SK-N-SH (cell line): ENCODE data around the gene GNG10. TPM values are rescaled to one million over a fixed set of nuclear protein-coding genes. Genes with fewer than 3 reads are reported as not detected.

ENCODE experiments used
- CTCF ChIA-PET: fragments of 300-600, 350-600 bp; formaldehyde crosslinking; extraction: SDS; loops from one replicate; lab custom pipeline; 2021; lab: Yijun Ruan, JAX
- POLR2A ChIA-PET: fragments of 350-600 bp; sonication (Branson Sonifier 250); formaldehyde crosslinking; extraction: SDS; loops from one replicate; lab custom pipeline; 2020; ENCODE audit warnings: antibody characterized with exemption, inconsistent platforms; lab: Yijun Ruan, JAX
- DNase-seq: peaks from one replicate; pipeline ENCODE4 v3.0.0; 2012
- H2AFZ ChIP-seq: fragments of 200-600 bp; sonication (generic); 2 replicates; pipeline ENCODE4 v1.8.1; 2016; ENCODE audit warnings: antibody characterized with exemption, mild to moderate bottlenecking, low read depth
- H3F3A ChIP-seq: fragments of 200-600 bp; sonication (generic); replicated peaks from 2 replicates; pipeline ENCODE3; 2016; ENCODE audit warnings: antibody characterized with exemption, mild to moderate bottlenecking; ENCODE audit not compliant: insufficient read depth
- H3K27ac ChIP-seq, 2 experiments: fragments of 200-500 bp in 1 of 2; fragments of 200-600 bp in 1 of 2; sonication (Bioruptor generic) in 1 of 2; sonication (generic), shearing (Covaris generic) in 1 of 2; 2 replicates each; pipeline versions ENCODE4 v1.5.1 to v1.6.1; 2014 to 2016; ENCODE audit warnings: low read depth in 2 of 2, inconsistent platforms in 1 of 2, low read length in 1 of 2, mild to moderate bottlenecking in 1 of 2, mixed read lengths in 1 of 2
- H3K27me3 ChIP-seq: fragments of 200-600 bp; sonication (generic), shearing (Covaris generic); 2 replicates; pipeline ENCODE4 v1.6.1; 2016; ENCODE audit warnings: mixed run types; ENCODE audit not compliant: insufficient read depth
- H3K36me3 ChIP-seq, 2 experiments: fragments of 200-500 bp in 1 of 2; fragments of 200-600 bp in 1 of 2; sonication (Bioruptor generic) in 1 of 2; sonication (generic) in 1 of 2; replicated peaks in 1 of 2; 2 replicates each; pipeline versions ENCODE3 to v1.5.1; 2014 to 2016; ENCODE audit warnings: low read length in 1 of 2, mild to moderate bottlenecking in 1 of 2; ENCODE audit not compliant: insufficient read depth in 2 of 2, control insufficient read depth in 1 of 2
- H3K4me1 ChIP-seq, 2 experiments: fragments of 200-500 bp in 1 of 2; fragments of 200-600 bp in 1 of 2; sonication (Bioruptor generic) in 1 of 2; sonication (generic), shearing (Covaris generic) in 1 of 2; 2 replicates each; pipeline versions ENCODE4 v1.5.1 to v1.6.1; 2014 to 2016; ENCODE audit warnings: low read depth in 1 of 2, low read length in 1 of 2, mixed run types in 1 of 2; ENCODE audit not compliant: insufficient read depth in 2 of 2, control insufficient read depth in 1 of 2
- H3K4me2 ChIP-seq: fragments of 200-600 bp; sonication (generic), shearing (Covaris generic); 2 replicates; pipeline ENCODE4 v1.6.1; 2017; ENCODE audit warnings: mixed run types
- H3K4me3 ChIP-seq, 2 experiments: fragments of 200-500 bp in 1 of 2; fragments of 200-600 bp in 1 of 2; sonication (Bioruptor generic) in 1 of 2; sonication (generic), shearing (Covaris generic) in 1 of 2; 2 replicates each; pipeline versions ENCODE4 v1.5.1 to v1.8.1; 2014 to 2016; ENCODE audit warnings: low read depth in 2 of 2, inconsistent platforms in 1 of 2, low read length in 1 of 2, mild to moderate bottlenecking in 1 of 2, mixed read lengths in 1 of 2, moderate library complexity in 1 of 2
- H3K79me2 ChIP-seq: fragments of 200-600 bp; sonication (generic); 2 replicates; pipeline ENCODE4 v1.8.1; 2017; ENCODE audit warnings: mild to moderate bottlenecking; ENCODE audit not compliant: insufficient read depth
- H3K9ac ChIP-seq: fragments of 200-600 bp; sonication (generic); 2 replicates; pipeline ENCODE4 v1.6.1; 2017; ENCODE audit warnings: mixed run types
- H3K9me2 ChIP-seq: fragments of 200-600 bp; sonication (generic); 2 replicates; pipeline ENCODE4 v1.6.1; 2017; ENCODE audit warnings: mixed run types
- H3K9me3 ChIP-seq: fragments of 200-600 bp; sonication (generic); 2 replicates; pipeline ENCODE4 v1.6.1; 2017; ENCODE audit warnings: mixed run types, mild to moderate bottlenecking, moderate library complexity
- H4K20me1 ChIP-seq: fragments of 200-600 bp; sonication (generic); 2 replicates; pipeline ENCODE4 v1.6.1; 2017; ENCODE audit warnings: mild to moderate bottlenecking, mixed run types; ENCODE audit not compliant: insufficient read depth
- ELF1 ChIP-seq: IDR thresholded peaks from 2 replicates; pipeline ENCODE4 v1.4.0; 2012
- EP300 ChIP-seq, 2 experiments: IDR thresholded peaks; 2 replicates each; pipeline versions ENCODE4 v1.4.0 to v1.6.1; 2012; ENCODE audit warnings: borderline replicate concordance in 1 of 2, low read depth in 1 of 2, low read length in 1 of 2
- EZH2phosphoT487 ChIP-seq: fragments of 200-600 bp; sonication (generic); IDR thresholded peaks from 2 replicates; pipeline ENCODE4 v1.6.1; 2017; ENCODE audit warnings: low read depth, mixed run types, mild to moderate bottlenecking, antibody characterized with exemption, moderate library complexity, borderline replicate concordance
- FOSL2 ChIP-seq: IDR thresholded peaks from 2 replicates; pipeline ENCODE4 v1.4.0; 2012; ENCODE audit warnings: low read depth, mild to moderate bottlenecking, moderate library complexity, borderline replicate concordance
- FOXJ3 ChIP-seq: sonication (generic); formaldehyde crosslinking; IDR thresholded peaks from 2 replicates; pipeline ENCODE4 v1.5.1; 2020; ENCODE audit warnings: mild to moderate bottlenecking, missing genetic modification reagents
- FOXM1 ChIP-seq: IDR thresholded peaks from 2 replicates; pipeline ENCODE4 v1.4.0; 2012; ENCODE audit warnings: low read depth, mild to moderate bottlenecking
- GABPA ChIP-seq: IDR thresholded peaks from 2 replicates; pipeline ENCODE4 v1.4.0; 2012; ENCODE audit warnings: low read depth, mild to moderate bottlenecking
- MAX ChIP-seq: IDR thresholded peaks from 2 replicates; pipeline ENCODE4 v1.4.0; 2012; ENCODE audit warnings: low read depth
- MXI1 ChIP-seq: IDR thresholded peaks from 2 replicates; pipeline ENCODE4 v1.6.1; 2012; ENCODE audit warnings: mild to moderate bottlenecking, low read depth, low read length, improper control_type of control experiment
- NFIC ChIP-seq: IDR thresholded peaks from 2 replicates; pipeline ENCODE4 v1.4.0; 2012; ENCODE audit warnings: borderline replicate concordance
- NRF1 ChIP-seq: IDR thresholded peaks from 2 replicates; pipeline ENCODE4 v1.6.1; 2012; ENCODE audit warnings: low read depth, mild to moderate bottlenecking, low read length
- POLR2AphosphoS5 ChIP-seq: IDR thresholded peaks from 2 replicates; pipeline ENCODE4 v1.6.1; 2012; ENCODE audit warnings: low read depth, low read length
- RAD21 ChIP-seq: IDR thresholded peaks from 2 replicates; pipeline ENCODE4 v1.6.1; 2012; ENCODE audit warnings: mild to moderate bottlenecking, low read length
- RCOR1 ChIP-seq: fragments of 150-350 bp; IDR thresholded peaks from 2 replicates; pipeline ENCODE4 v1.6.1; 2017; ENCODE audit warnings: antibody characterized with exemption, low read length
- RXRA ChIP-seq: IDR thresholded peaks from 2 replicates; pipeline ENCODE4 v1.4.0; 2012; ENCODE audit warnings: low read depth, mild to moderate bottlenecking, borderline replicate concordance
- SIN3A ChIP-seq: IDR thresholded peaks from 2 replicates; pipeline ENCODE4 v1.6.1; 2012; ENCODE audit warnings: low read depth, mild to moderate bottlenecking, low read length, moderate library complexity, borderline replicate concordance
- SMC3 ChIP-seq: IDR thresholded peaks from 2 replicates; pipeline ENCODE4 v1.6.1; 2012; ENCODE audit warnings: low read depth, low read length, improper control_type of control experiment
- TAF1 ChIP-seq: IDR thresholded peaks from 2 replicates; pipeline ENCODE4 v1.6.1; 2012; ENCODE audit warnings: low read depth, mild to moderate bottlenecking, low read length, moderate library complexity, borderline replicate concordance
- USF1 ChIP-seq: IDR thresholded peaks from 2 replicates; pipeline ENCODE4 v1.4.0; 2012; ENCODE audit warnings: low read depth, borderline replicate concordance
- YY1 ChIP-seq: IDR thresholded peaks from 2 replicates; pipeline ENCODE4 v1.4.0; 2012; ENCODE audit warnings: low read depth, mild to moderate bottlenecking
- WGBS: methylation state at CpG from one replicate; pipeline ENCODE4 v1.1.6; 2017; ENCODE audit warnings: low lambda C conversion rate; 5-methylcytosine and 5-hydroxymethylcytosine counted together
- polyA plus RNA-seq, 3 experiments: library from polyadenylated mRNA; depleted of rRNA; stranded (reverse); fragments of >200 nt; gene quantifications; 2 replicates each; pipeline ENCODE4 v1.2.3, GENCODE V29; 2012
- TF ChIP-seq, protein P1 (sequence below): fragments of 200-600 bp; sonication (generic); IDR thresholded peaks from 2 replicates; pipeline ENCODE4 v1.6.1; 2017; ENCODE audit warnings: antibody characterized with exemption, mild to moderate bottlenecking, moderate library complexity
- TF ChIP-seq, protein P2 (sequence below): IDR thresholded peaks from 2 replicates; pipeline ENCODE4 v1.4.0; 2012; ENCODE audit warnings: low read depth, borderline replicate concordance
- TF ChIP-seq, protein P3 (sequence below): fragments of 150-350 bp; IDR thresholded peaks from 2 replicates; pipeline ENCODE4 v1.6.1; 2017; ENCODE audit warnings: antibody characterized with exemption, low read length, low read depth, borderline replicate concordance

Gene GNG10
- polyA plus RNA-seq, 1 of the 3 experiments (the other 2 are of a cell fraction), result 57.7 TPM

DNA sequence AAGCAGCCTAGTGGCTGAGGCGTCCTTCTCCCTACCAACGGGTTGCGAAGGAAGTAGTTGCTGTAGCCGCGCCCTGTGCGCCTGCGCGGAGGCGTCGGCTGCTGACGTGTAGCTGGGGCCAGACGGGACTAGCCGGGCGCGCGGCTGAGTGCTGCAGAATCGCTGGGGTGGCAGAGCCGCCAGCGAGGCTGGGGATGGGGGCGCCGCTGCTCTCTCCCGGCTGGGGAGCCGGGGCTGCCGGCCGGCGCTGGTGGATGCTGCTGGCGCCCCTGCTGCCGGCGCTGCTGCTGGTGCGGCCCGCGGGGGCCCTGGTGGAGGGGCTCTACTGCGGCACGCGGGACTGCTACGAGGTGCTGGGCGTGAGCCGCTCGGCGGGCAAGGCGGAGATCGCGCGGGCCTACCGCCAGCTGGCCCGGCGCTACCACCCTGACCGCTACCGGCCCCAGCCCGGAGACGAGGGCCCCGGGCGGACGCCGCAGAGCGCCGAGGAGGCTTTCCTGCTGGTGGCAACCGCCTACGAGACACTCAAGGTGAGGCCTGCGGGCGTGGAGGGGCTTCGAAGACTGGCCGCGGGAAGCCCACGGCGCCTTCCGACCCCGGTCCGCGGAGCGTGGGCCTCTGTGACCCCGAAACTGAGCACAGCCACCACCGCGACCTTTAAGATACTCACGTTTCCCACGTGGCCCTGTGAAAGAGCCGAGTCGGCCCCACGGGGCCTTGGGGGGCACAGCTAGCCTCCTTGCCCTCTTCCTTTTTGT is 30.0 kb upstream of the GNG10 start, which contains the start of gene DNAJC25:
Gene DNAJC25, plus strand, starts transcription at position 121 of the 758 bp plus-strand sequence. Its CDS starts 74 bp downstream, at position 195.
- 2% methylated on average over 18 of the region's 79 CpGs for WGBS
- H3K4me3 ChIP-seq, result peak within 1 kb of the TSS; percentile 90 to 97
- peaks cover 21% of the 10 kb centered on the region for H4K20me1 ChIP-seq
- ChIA-PET POLR2A (interaction anchor here (0.5 to 2.4 kb wide), 4 partner anchors 21 to 130 kb away, joined by 3 to 10 read pairs (median 4); partner anchors contain the start of gene GNG10), CTCF (interaction anchor here (0.5 to 1.4 kb wide), 3 partner anchors 9 to 33 kb away, joined by 4 to 8 read pairs (median 5); no protein-coding TSS in a partner anchor)
- H3K9me2 ChIP-seq, result no peaks in the 10 kb centered on the region
- peak within 1 kb of the TSS; percentile 97 for H3K4me2 ChIP-seq
- no peaks in the 10 kb centered on the region for H3K27me3 ChIP-seq
- peaks cover 10 to 21% of the 10 kb centered on the region in 2 experiments; a peak in 3 of 4 replicates for H3K4me1 ChIP-seq
- peaks cover 5% of the 10 kb centered on the region for H3F3A ChIP-seq
- H3K36me3 ChIP-seq, result no peaks in the 10 kb centered on the region
- no peaks in the 10 kb centered on the region for H3K9me3 ChIP-seq
- DNase-seq, result peak; percentile 99
- H3K79me2 ChIP-seq, result peaks cover 52% of the 10 kb centered on the region
- H3K9ac ChIP-seq, result peak within 1 kb of the TSS; percentile 82
- H2AFZ ChIP-seq, result peak within 1 kb of the TSS; percentile 97
- H3K27ac ChIP-seq, result peak within 1 kb of the TSS; percentile 60 to 79; a peak in 3 of 4 replicates
- no peak for TF ChIP-seq SMC3
- peak; percentile 91 for TF ChIP-seq NRF1
- TF ChIP-seq FOSL2, result no peak
- TF ChIP-seq RCOR1, result no peak
- TF ChIP-seq FOXM1, result no peak
- TF ChIP-seq RXRA, result no peak
- TF ChIP-seq RAD21, result no peak
- no peak; the same call in 1 of the 2 replicates for TF ChIP-seq SIN3A
- TF ChIP-seq, protein P1, sequence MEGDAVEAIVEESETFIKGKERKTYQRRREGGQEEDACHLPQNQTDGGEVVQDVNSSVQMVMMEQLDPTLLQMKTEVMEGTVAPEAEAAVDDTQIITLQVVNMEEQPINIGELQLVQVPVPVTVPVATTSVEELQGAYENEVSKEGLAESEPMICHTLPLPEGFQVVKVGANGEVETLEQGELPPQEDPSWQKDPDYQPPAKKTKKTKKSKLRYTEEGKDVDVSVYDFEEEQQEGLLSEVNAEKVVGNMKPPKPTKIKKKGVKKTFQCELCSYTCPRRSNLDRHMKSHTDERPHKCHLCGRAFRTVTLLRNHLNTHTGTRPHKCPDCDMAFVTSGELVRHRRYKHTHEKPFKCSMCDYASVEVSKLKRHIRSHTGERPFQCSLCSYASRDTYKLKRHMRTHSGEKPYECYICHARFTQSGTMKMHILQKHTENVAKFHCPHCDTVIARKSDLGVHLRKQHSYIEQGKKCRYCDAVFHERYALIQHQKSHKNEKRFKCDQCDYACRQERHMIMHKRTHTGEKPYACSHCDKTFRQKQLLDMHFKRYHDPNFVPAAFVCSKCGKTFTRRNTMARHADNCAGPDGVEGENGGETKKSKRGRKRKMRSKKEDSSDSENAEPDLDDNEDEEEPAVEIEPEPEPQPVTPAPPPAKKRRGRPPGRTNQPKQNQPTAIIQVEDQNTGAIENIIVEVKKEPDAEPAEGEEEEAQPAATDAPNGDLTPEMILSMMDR, result no peak
- peak; percentile 97 for TF ChIP-seq TAF1
- no peak; the same call in 1 of the 2 replicates for TF ChIP-seq YY1
- peak; percentile 44 for TF ChIP-seq MAX
- no peak for TF ChIP-seq USF1
- peak; percentile 79; the same call in 1 of the 2 replicates for TF ChIP-seq ELF1
- no peak for TF ChIP-seq EP300 (IDR thresholded peaks at IDR 0.05; ENCODE audit: borderline replicate concordance in 1 of 2, low read depth in 1 of 2, low read length in 1 of 2)
- no peak; the same call in 1 of the 2 replicates for TF ChIP-seq GABPA
- TF ChIP-seq, protein P2, sequence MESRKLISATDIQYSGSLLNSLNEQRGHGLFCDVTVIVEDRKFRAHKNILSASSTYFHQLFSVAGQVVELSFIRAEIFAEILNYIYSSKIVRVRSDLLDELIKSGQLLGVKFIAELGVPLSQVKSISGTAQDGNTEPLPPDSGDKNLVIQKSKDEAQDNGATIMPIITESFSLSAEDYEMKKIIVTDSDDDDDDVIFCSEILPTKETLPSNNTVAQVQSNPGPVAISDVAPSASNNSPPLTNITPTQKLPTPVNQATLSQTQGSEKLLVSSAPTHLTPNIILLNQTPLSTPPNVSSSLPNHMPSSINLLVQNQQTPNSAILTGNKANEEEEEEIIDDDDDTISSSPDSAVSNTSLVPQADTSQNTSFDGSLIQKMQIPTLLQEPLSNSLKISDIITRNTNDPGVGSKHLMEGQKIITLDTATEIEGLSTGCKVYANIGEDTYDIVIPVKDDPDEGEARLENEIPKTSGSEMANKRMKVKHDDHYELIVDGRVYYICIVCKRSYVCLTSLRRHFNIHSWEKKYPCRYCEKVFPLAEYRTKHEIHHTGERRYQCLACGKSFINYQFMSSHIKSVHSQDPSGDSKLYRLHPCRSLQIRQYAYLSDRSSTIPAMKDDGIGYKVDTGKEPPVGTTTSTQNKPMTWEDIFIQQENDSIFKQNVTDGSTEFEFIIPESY, result no peak
- TF ChIP-seq, protein P3, sequence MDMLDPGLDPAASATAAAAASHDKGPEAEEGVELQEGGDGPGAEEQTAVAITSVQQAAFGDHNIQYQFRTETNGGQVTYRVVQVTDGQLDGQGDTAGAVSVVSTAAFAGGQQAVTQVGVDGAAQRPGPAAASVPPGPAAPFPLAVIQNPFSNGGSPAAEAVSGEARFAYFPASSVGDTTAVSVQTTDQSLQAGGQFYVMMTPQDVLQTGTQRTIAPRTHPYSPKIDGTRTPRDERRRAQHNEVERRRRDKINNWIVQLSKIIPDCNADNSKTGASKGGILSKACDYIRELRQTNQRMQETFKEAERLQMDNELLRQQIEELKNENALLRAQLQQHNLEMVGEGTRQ, result no peak
- no peak for TF ChIP-seq FOXJ3
- TF ChIP-seq MXI1, result peak; percentile 37
- TF ChIP-seq NFIC, result no peak; the same call in 1 of the 2 replicates
- TF ChIP-seq EZH2phosphoT487, result no peak
- TF ChIP-seq POLR2AphosphoS5, result peak; percentile 96
